ENCODE results near the gene XXYLT1. TPM values are rescaled to one million over a fixed set of nuclear protein-coding genes. Genes with fewer than 3 reads are reported as not detected.

Gene XXYLT1
- total and polyA plus RNA-seq, 10 of the 15 experiments (the other 5 are each of a cell fraction or from before 2014, with no cell fraction given) = 1.2 to 14.2 (median 9.3) TPM

DNA sequence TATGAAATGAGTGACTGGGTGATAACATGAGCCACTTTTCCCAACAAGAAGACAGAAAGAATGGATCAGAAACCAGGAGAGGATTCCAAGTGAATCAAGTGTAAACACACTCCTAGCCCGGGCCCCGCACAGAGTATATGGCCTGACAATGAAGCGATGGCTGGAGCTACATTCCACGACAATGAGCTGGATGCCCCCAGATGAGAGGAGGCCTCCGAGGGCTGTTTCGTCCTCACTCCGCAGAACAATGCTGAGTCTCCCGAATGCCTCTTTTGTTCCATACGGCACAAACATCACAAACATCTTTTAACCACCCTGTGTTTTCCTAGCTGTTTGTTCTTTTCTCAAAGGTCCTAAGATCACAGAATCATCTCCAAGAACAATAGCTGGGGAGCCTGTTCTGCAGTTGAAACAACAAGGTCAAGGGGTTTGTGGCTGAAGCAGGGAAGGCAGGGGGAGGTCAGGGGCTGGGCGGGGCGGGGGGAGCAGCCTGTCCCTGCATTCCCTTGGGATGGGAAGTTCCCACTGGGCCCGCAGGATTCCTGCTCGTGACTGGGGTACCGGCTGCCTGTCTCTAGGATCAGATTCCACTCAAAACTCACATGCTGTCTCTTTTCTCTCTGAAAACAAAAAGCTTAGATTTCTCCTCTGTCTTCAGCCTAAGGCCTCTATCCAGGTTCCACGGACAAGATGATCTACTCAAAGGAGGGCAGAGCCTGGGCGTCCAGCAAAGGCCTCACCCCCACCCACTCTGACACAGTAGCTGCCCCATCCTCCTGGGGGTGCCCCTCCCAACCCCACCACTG, 151.3 kb downstream of the XXYLT1 start:
- FAIRE-seq (no peak), DNase-seq (ENCODE audit: low read depth, low spot score) (no peak), ATAC-seq (no peak)
- ChIA-PET CTCF (interaction anchor here (0.6 to 2.4 kb wide), 5 partner anchors 9 to 657 kb away, joined by 3 to 8 read pairs (median 4); no protein-coding TSS in a partner anchor), POLR2A (interaction anchor here (0.5 to 0.7 kb wide), 2 partner anchors 9 to 327 kb away, joined by 3 read pairs; no protein-coding TSS in a partner anchor), RAD21 (ENCODE audit: unreplicated experiment) (interaction anchor here (1.2 kb wide), 1 partner anchor 9 kb away, joined by 3 read pairs; no protein-coding TSS in a partner anchor), SMC1A (ENCODE audit: uncharacterized antibody, unreplicated experiment) (no interaction called here)
- Histone ChIP-seq H3K4me1 (ENCODE audit: control insufficient read depth, insufficient read depth, low read length) (no peaks in the 10 kb centered on the region), H3K4me3 (no peak overlapping the region), H3K27ac (ENCODE audit: control insufficient read depth, insufficient read depth) (no peak overlapping the region), H3K79me2 (ENCODE audit: control insufficient read depth, insufficient read depth, low read length) (no peaks in the 10 kb centered on the region), H3K4me2 (ENCODE audit: control insufficient read depth, insufficient read depth) (no peak overlapping the region), H3K9me3 (replicated peaks; ENCODE audit: control insufficient read depth, insufficient read depth, low read length) (no peaks in the 10 kb centered on the region), H3K9ac (ENCODE audit: control insufficient read depth, insufficient read depth, low read length) (no peak overlapping the region), H4K20me1 (ENCODE audit: control insufficient read depth, insufficient read depth) (no peaks in the 10 kb centered on the region), H2AFZ (ENCODE audit: control insufficient read depth, low read depth, low read length) (no peak overlapping the region), H3K27me3 (replicated peaks in 1 of 2; ENCODE audit: control insufficient read depth in 2 of 2, insufficient read depth in 2 of 2, low read length in 1 of 2) (no peaks in the 10 kb centered on the region), H3K36me3 (ENCODE audit: control insufficient read depth in 2 of 2, insufficient read depth in 2 of 2, low read length in 1 of 2) (0 out of 4 replicates have a peak, but pooled peaks cover 0 to 2% of the 10 kb centered on the region in 2 experiments)
- no TSS peak for BruUV-seq (replicated peaks)
- 98% methylated on average over 16 of the region's 16 CpGs for WGBS (ENCODE audit: insufficient coverage, insufficient replicate concordance, low lambda C conversion rate, missing lambda C conversion rate)
- TF ChIP-seq ATF3 (IDR thresholded peaks at IDR 0.05; ENCODE audit: borderline replicate concordance, extremely low read depth, low read depth, low read length) (no peak), E2F8 (IDR thresholded peaks at IDR 0.05; ENCODE audit: low read depth, partially characterized antibody) (no peak), ZBTB4 (CRISPR knock-in tag; IDR thresholded peaks at IDR 0.05) (no peak), RAD21 (IDR thresholded peaks at IDR 0.05; ENCODE audit: insufficient read depth, low read depth, low read length) (no peak), ATF7 (IDR thresholded peaks at IDR 0.05; ENCODE audit: low read depth) (no peak), ZNF24 (IDR thresholded peaks at IDR 0.05) (no peak), MXI1 (IDR thresholded peaks at IDR 0.05; ENCODE audit: low read depth, low read length) (no peak), GABPA (IDR thresholded peaks at IDR 0.05; ENCODE audit: low read depth) (no peak), RCOR1 (conservative IDR thresholded peaks at IDR 0.05; ENCODE audit: low read depth, low read length) (no peak), ZSCAN29 (IDR thresholded peaks at IDR 0.05) (no peak), CBFB (IDR thresholded peaks at IDR 0.05; ENCODE audit: low read depth) (no peak)
- TF ChIP-seq, protein P1, sequence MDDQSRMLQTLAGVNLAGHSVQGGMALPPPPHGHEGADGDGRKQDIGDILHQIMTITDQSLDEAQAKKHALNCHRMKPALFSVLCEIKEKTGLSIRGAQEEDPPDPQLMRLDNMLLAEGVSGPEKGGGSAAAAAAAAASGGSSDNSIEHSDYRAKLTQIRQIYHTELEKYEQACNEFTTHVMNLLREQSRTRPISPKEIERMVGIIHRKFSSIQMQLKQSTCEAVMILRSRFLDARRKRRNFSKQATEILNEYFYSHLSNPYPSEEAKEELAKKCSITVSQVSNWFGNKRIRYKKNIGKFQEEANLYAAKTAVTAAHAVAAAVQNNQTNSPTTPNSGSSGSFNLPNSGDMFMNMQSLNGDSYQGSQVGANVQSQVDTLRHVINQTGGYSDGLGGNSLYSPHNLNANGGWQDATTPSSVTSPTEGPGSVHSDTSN (IDR thresholded peaks at IDR 0.05; ENCODE audit: insufficient replicate concordance, low read depth, low read length) = no peak
- in situ Hi-C loops (cut with MboI) = loop anchor here (10.0 kb wide), 1 partner anchor 435 kb away; the partner anchor contains the start of gene FAM43A
- intact Hi-C loops (cut with micrococcal nuclease; ENCODE audit: unreplicated experiment) = no loop called here
